Measurements from ENCODE around the gene AKNA. TPM values are rescaled to one million over a fixed set of nuclear protein-coding genes. Genes with fewer than 3 reads are reported as not detected.
A peak's percentile ranks its signal among the peaks of the same experiment; 100 is the strongest.

AKNA gene
- total RNA-seq, 1 donor from 2014 or later: 4.5 TPM

DNA sequence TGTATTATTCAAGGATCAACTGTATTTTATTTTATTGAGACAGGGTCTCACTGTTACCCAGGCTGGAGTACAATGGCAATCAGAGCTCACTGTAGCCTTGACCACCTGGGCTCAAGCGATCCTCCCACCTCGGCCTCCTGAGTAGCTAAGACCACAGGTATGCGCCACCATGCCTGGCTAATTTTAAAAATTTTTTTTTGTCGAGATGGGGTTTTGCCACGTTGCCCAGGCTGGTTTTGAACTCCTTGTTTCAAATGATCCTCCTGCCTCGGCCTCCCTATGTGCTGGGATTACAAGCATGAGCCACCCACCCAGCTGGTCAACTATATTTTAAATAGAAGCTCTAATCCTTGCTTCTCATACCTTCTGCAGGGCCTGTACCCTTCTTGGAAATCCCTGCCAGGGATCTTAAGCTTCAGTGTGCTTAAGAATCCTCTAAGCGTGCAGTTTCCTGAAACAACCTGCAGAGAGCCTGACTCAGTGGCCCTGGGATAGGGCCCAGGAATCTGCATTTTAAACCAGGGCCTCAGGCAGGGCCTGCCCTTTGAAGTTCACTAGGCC, 2.9 kb downstream of the AKNA start:
- intact Hi-C loops (cut with DNase I): no loop called here
- DNase-seq (ENCODE audit: low spot score): no peak

GRCh38 chr9:114384341-114384740, 3.4 kb downstream of the AKNA start:
- intact Hi-C loops (cut with DNase I): no loop called here
- no peak for DNase-seq (ENCODE audit: low spot score)

DNA sequence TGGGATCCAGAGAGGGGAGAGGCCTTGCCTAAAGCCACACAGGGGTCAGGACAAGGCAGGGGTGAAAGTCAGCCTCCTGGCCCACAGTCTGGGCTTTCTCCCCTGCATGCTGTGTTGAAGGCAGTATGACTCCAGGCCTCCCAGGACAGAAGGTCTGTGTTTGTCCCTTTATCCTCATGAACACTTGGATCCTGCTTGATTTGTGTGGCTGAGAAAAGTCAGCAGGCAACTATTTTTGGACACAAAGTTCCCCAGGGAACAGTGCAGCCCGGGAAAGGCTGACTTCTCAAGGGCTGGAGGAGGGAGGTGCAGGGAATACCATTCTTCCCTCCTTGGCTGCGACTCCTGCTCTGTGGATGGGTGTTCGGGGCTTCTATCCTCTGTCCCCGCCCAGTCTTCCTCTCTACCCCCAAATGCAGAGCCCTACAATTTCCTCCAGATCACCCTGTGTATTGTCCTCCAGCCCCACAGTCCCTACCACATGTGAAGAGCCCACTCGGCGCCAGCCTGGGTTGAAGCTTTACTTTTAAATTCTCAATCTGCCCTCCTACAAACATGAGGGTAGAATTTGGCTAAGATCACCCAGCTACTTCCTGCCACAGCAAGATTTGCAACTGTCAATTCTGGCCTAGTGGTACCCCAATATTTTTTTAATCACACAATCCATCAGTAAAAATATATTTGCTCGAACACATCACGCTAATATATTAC, 4.1 kb downstream of the AKNA start:
- intact Hi-C loops (cut with DNase I): no loop called here
- DNase-seq (ENCODE audit: low spot score): no peak

DNA sequence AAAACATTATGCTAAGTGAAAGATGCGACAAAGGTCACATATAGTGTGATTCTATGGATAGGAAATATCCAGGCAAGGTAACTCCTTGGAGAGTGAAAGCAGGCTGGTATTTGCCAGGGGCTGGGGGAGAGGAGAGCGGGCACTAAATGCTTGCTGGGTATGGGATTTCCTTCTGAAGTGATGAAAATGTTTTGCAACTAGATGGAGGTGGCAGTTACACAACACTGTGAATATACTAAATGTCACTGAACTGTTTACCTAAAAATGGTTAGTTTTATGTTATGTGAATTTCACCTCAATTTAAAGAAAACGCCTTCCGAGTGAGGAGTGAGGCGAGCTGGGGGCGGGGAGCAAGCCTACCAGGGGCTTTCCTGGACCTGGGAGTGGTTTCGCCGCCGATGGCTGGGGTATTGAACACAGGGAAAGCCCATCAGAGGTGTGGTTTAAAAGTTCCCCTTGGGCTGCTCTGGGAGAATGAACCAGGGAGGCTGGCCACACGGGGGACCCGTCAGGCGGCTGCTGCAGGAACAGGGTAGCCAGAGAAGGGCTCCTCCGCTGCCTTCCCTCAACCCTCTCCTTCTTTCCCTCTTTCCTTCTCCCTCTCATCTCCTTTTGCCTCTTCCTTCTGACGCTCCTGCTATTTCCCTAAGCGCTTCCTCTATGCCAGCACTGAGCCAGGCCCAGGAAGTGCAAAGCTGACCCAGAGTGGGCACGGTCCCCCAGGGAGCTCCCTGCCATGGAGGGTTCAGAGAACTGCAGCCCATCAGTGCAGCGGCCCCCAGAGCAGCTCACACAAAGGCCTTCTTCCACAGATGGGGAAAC, 4.9 kb downstream of the AKNA start:
- DNase-seq (ENCODE audit: low spot score): peak; percentile 77
- intact Hi-C loops (cut with DNase I): no loop called here

- peak; percentile 61 for DNase-seq (ENCODE audit: low spot score)
- intact Hi-C loops (cut with DNase I): no loop called here
These were observed 8.9 kb downstream of the AKNA start for GRCh38 chr9:114378883-114379282.

- intact Hi-C loops (cut with DNase I): no loop called here
- no peak for DNase-seq (ENCODE audit: low spot score)
These were observed 9.8 kb downstream of the AKNA start for GRCh38 chr9:114378016-114378415.

DNA sequence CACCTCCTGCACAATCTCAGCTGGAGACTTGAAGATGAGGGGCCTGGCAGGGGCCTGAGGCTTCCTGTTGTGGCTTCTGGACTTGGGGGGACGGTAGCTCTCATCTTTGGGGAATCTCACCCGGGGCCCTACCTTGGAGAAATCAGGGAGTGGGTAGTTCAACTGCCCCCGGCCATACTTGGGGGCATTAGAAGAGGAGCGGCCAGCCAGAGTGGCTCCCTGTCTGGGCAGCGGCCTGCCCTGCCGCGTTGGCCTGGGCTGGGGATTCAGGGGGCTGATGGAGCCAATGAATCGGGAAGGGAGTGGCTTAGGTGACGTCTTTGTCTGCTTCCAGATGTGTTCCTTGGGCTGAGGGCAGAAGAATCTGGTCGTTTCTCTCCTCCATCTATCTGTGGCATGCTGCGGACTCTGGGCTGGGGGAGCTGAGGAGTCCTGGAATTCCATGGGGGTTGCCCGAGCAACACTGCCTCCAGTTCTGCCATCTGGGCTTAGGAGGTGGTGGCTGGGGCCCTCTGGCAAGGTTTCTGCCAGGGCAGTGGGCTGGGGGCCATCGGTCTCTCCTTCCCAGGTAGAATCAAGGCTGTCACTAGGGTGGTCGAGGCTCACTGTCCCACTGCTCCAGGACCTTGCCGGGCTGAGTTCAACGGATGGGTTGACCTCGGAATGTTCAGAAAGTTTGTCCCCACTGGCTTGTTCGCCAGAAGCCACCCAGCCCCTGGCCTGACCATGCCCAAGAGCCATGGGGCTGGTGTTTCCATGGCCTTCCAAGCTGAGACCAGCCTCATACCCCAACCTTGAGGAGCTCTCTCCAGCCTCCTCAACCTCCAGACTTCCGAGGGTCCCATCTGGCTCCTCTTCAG, 11.0 kb downstream of the AKNA start:
- no peak for DNase-seq (ENCODE audit: low spot score)
- intact Hi-C loops (cut with DNase I): no loop called here

- no peak for DNase-seq (ENCODE audit: low spot score)
- intact Hi-C loops (cut with DNase I): no loop called here
These were observed 12.2 kb downstream of the AKNA start for GRCh38 chr9:114375386-114376175.

- intact Hi-C loops (cut with DNase I): no loop called here
- no peak for DNase-seq (ENCODE audit: low spot score)
These were observed 12.8 kb downstream of the AKNA start for GRCh38 chr9:114374936-114375335.

- intact Hi-C loops (cut with DNase I): no loop called here
- DNase-seq (ENCODE audit: low spot score): no peak
These were observed 13.6 kb downstream of the AKNA start for GRCh38 chr9:114373960-114374730.

DNA sequence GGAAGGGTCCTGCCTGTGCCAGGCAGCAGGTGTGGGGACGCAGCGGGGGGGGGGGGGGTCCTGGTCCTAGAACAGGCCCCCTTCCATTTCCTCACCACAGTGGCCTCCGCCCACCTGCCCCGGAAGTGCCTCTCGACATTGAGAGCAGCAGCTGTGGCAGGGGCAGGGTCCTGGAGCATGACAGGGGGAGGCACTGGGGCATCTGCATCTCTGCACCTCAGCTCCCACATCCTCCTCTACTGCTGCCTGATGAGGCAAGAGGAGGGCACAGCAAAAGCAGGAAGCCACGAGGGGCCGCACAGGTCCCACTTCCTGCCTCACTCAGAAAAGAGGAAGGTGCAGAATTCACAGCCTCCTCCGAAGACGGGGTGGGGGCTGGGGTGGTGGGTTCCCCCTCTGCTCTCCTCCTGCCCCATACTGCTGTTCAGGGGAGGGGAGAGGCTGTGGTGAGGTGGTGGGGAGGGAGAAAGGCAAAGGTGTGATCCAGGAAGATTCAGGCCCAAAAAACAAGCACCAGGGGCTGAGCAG, 14.8 kb downstream of the AKNA start:
- intact Hi-C loops (cut with DNase I): no loop called here
- DNase-seq (ENCODE audit: low spot score): peak; percentile 93

- DNase-seq (ENCODE audit: low spot score): no peak
- intact Hi-C loops (cut with DNase I): no loop called here
These were observed 15.5 kb downstream of the AKNA start for GRCh38 chr9:114371973-114372917.

DNA sequence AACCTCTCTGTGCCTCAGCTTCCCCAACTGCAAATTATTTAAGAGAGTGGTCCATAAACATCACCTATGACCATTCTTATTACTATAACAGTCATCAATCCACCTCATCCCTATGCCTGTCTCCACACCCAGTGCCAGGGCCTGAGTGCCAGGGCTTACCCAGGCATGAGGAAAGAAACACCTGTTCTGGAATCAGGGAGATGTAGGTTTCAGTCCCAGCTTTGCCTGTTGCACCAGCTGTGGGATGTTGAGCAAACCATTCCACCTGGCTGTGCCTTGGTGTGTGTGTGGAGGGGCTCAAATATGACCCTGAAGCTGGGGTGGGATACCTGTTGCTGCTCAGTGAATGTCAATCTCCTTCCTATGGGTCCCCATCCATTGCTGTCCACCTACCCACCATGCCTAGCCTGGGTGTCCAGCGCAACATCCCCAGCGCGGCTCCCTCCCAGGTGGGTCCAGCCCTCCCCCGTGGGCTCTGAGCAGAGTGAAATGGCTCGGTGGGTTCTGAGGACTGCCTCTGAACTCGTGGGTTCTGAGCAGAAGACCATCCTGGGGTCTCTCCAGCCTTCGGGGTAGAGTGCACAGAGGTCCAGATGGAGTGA, 16.3 kb downstream of the AKNA start:
- intact Hi-C loops (cut with DNase I): no loop called here
- DNase-seq (ENCODE audit: low spot score): no peak

DNA sequence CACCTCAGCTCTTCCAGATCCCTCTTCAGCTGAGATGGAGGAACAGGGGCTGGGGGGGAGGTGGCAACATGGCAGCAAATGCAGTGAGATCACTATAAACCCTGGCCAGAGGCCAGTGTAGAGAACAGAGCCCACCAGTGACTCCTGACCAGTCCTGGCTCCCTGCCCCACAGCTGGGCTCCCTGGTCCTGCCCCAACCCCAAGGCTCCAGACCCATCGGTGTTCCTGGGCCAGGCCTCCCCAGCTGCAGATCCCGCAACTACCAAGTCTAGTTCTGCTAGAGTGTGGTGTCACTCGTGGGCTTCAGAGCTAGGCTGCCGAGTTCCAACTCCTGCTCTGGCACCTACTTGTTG, 16.8 kb downstream of the AKNA start:
- no peak for DNase-seq (ENCODE audit: low spot score)
- intact Hi-C loops (cut with DNase I): no loop called here

GRCh38 chr9:114370251-114370967, 17.4 kb downstream of the AKNA start:
- intact Hi-C loops (cut with DNase I): no loop called here
- no peak for DNase-seq (ENCODE audit: low spot score)

All from cardiac septum (tissue), 1 donor.